ENCODE results near the gene ADGRL3.

ADGRL3 gene

DNA sequence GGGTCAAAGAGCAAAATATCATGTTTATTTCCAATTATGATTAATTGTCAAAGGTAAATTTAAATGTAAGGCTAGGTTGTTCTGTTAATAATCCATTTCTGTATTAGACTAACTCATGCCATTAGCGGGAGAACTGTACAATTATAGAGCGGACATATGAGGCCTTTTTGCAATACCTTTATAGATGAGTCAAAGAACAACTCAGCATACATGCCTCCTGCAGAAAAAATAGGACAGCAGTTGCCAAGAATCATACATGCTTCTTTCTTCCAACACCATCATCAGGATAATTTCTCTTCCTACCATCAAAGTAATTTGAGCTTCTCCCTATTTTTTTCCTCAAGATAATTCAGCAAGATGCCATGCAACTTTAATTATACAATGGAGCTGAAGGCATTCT is 917.8 kb downstream of the ADGRL3 start:
- no peak for DNase-seq (ENCODE audit: low read depth)

DNA sequence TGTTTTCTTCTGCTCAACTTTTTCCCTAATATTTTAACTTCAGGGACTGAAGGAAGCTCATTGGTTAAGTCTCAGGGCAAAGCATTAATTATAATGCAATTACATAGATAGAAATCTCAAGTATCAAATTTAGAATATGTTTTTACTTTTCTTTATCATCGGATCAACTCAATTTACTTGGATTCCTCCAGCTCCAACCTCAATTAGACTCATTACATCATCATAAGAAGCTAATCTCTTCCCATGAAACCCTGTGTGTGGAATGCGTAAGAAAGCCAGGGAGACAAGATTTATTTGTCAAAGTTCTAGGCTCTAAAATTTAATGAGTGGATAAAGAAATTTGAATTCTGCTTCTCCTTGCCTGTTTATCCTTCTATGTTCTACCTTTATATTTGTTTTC is 918.4 kb downstream of the ADGRL3 start:
- no peak for DNase-seq (ENCODE audit: low read depth)

- no peak for DNase-seq (ENCODE audit: low read depth)
Observed at GRCh38 chr4:62119195-62119594, 919.1 kb downstream of the ADGRL3 start.

GRCh38 chr4:62126064-62126732 is 926.1 kb downstream of the ADGRL3 start:
- no peak for DNase-seq (ENCODE audit: low read depth)

Measured in activated T-cell treated with anti-CD3 and anti-CD28 coated beads for 24 hours (primary cell).